Measurements from ENCODE around the gene NLGN1.
"Not testable (repeated sequence)": the region's sequence is repeated elsewhere in the genome, so short reads cannot be mapped to it uniquely, and the experiment has no call there.

DNA sequence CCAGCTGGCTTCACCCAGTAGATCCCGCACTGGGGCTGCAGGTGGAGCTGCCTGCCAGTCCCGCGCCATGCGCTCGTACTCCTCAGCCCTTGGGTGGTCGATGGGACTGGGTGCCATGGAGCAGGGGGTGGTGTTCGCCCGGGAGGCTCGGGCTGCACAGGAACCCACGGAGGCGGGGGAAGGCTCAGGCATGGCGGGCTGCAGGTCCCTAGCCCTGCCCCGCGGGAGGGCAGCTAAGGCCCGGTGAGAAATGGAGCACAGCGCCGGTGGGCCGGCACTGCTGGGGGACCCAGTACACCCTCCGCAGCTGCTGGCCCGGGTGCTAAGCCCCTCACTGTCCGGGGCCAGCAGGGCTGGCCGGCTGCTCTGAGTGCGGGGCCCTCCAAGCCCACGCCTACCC is 814.4 kb downstream of the NLGN1 start:
- TF ChIP-seq, protein P1, sequence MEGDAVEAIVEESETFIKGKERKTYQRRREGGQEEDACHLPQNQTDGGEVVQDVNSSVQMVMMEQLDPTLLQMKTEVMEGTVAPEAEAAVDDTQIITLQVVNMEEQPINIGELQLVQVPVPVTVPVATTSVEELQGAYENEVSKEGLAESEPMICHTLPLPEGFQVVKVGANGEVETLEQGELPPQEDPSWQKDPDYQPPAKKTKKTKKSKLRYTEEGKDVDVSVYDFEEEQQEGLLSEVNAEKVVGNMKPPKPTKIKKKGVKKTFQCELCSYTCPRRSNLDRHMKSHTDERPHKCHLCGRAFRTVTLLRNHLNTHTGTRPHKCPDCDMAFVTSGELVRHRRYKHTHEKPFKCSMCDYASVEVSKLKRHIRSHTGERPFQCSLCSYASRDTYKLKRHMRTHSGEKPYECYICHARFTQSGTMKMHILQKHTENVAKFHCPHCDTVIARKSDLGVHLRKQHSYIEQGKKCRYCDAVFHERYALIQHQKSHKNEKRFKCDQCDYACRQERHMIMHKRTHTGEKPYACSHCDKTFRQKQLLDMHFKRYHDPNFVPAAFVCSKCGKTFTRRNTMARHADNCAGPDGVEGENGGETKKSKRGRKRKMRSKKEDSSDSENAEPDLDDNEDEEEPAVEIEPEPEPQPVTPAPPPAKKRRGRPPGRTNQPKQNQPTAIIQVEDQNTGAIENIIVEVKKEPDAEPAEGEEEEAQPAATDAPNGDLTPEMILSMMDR (IDR thresholded peaks at IDR 0.05), result not testable (repeated sequence)
- TF ChIP-seq POLR2A (IDR thresholded peaks at IDR 0.05; ENCODE audit: low read depth); POLR2AphosphoS5 (IDR thresholded peaks at IDR 0.05): not testable (repeated sequence)
